Panc1 (cell line): ENCODE results near the gene ANKMY1. TPM values are rescaled to one million over a fixed set of nuclear protein-coding genes. Genes with fewer than 3 reads are reported as not detected.

Experiments used
- ATAC-seq: fragments of 200-7000 bp; cut with Tn5 transposase; 2 replicates; pipeline ENCODE4 v1.9.1; 2020; ENCODE audit warnings: mild to moderate bottlenecking, moderate library complexity
- BruUV-seq: library from RNA; stranded (reverse); fragments of 400-500 nt; replicated peaks from 2 replicates; lab custom pipeline; 2021; lab: Mats Ljungman, UMichigan
- CTCF ChIA-PET: fragments of 300-600 bp; sonication (Branson Sonifier 250); formaldehyde crosslinking; loops from one replicate; lab custom pipeline; 2022; ENCODE audit warnings: antibody characterized with exemption; lab: Charles Lee
- POLR2A ChIA-PET: fragments of 300-600 bp; sonication (Branson Sonifier 250); formaldehyde crosslinking; loops from one replicate; lab custom pipeline; 2022; ENCODE audit warnings: antibody characterized with exemption; lab: Charles Lee
- DNase-seq: peaks from one replicate; pipeline ENCODE4 v3.0.0-alpha.2; 2010; ENCODE audit warnings: low read depth, low spot score
- H3K27ac ChIP-seq: 2 replicates; pipeline ENCODE4 v1.5.1; 2011; ENCODE audit warnings: mild to moderate bottlenecking, low read length, inconsistent platforms
- H3K27me3 ChIP-seq: fragments of 200-500 bp; sonication (Bioruptor generic); 2 replicates; pipeline ENCODE4 v1.6.0; 2014; ENCODE audit warnings: low read length, inconsistent platforms; ENCODE audit not compliant: control insufficient read depth, insufficient read depth
- H3K36me3 ChIP-seq: fragments of 200-500 bp; sonication (Bioruptor generic); 2 replicates; pipeline ENCODE4 v1.5.1; 2014; ENCODE audit warnings: inconsistent platforms, mild to moderate bottlenecking, low read length, moderate library complexity; ENCODE audit not compliant: control insufficient read depth, insufficient read depth
- H3K4me1 ChIP-seq: 2 replicates; pipeline ENCODE4 v1.5.1; 2011; ENCODE audit warnings: inconsistent platforms, mild to moderate bottlenecking, low read length, moderate library complexity; ENCODE audit not compliant: control insufficient read depth, insufficient read depth
- H3K4me3 ChIP-seq, 2 experiments: 2 replicates each; pipeline ENCODE4 v1.5.1; 2011 to 2012; ENCODE audit warnings: low read depth in 2 of 2, low read length in 2 of 2, mild to moderate bottlenecking in 2 of 2, inconsistent platforms in 1 of 2, moderate library complexity in 1 of 2
- H3K9me3 ChIP-seq: fragments of 200-500 bp; sonication (Bioruptor generic); 2 replicates; pipeline ENCODE4 v1.5.1; 2014; ENCODE audit warnings: low read depth, mild to moderate bottlenecking, inconsistent platforms, low read length, moderate library complexity; ENCODE audit not compliant: control insufficient read depth, insufficient read depth
- CTCF ChIP-seq: fragments of 450-650 bp; IDR thresholded peaks from 2 replicates; pipeline ENCODE4 v1.5.1; 2017; ENCODE audit warnings: mild to moderate bottlenecking
- POLR2AphosphoS5 ChIP-seq: IDR thresholded peaks from 2 replicates; pipeline ENCODE4 v1.6.1; 2012; ENCODE audit warnings: mild to moderate bottlenecking, low read depth, low read length, moderate library complexity
- SIN3A ChIP-seq: IDR thresholded peaks from 2 replicates; pipeline ENCODE4 v1.6.1; 2012; ENCODE audit warnings: low read depth, mild to moderate bottlenecking, low read length, moderate library complexity, borderline replicate concordance; ENCODE audit not compliant: insufficient read depth
- TCF7L2 ChIP-seq: IDR thresholded peaks from 2 replicates; pipeline ENCODE4 v1.6.1; 2011; ENCODE audit warnings: mild to moderate bottlenecking, low read depth, low read length, inconsistent platforms
- in situ Hi-C: cut with HindIII; loops from 2 replicates; pipeline ENCODE4 v1.10.0; 2016; ENCODE audit warnings: low sequenced_read_pairs, low pct_unique_long_range_greater_than_20kb
- intact Hi-C: fragments of 100-400 bp; cut with micrococcal nuclease; formaldehyde crosslinking; loops from one replicate; pipeline ENCODE4 v1.10.0; 2022; ENCODE audit not compliant: unreplicated experiment
- total RNA-seq: library from RNA; stranded (reverse); gene quantifications from one replicate; pipeline ENCODE4 v1.2.1, GENCODE V29; 2021; ENCODE audit not compliant: unreplicated experiment
- TF ChIP-seq, protein P1 (sequence below), 2 experiments: IDR thresholded peaks; 2 replicates each; pipeline ENCODE4 v1.6.1; 2011 to 2012; ENCODE audit warnings: low read depth in 2 of 2, control low read depth in 1 of 2, low read length in 1 of 2, mild to moderate bottlenecking in 1 of 2, moderate library complexity in 1 of 2; ENCODE audit not compliant: insufficient read depth in 1 of 2

Gene ANKMY1
- total RNA-seq, 1 experiment from 2014 or later: 19.5 TPM

GRCh38 chr2:240442891-240443715 lies 114.7 kb downstream of the ANKMY1 start:
- no peaks in the 10 kb centered on the region for H3K9me3 ChIP-seq
- TF ChIP-seq SIN3A: no peak
- TF ChIP-seq TCF7L2: no peak
- TF ChIP-seq CTCF: no peak
- no peak for TF ChIP-seq POLR2AphosphoS5
- TF ChIP-seq, protein P1, sequence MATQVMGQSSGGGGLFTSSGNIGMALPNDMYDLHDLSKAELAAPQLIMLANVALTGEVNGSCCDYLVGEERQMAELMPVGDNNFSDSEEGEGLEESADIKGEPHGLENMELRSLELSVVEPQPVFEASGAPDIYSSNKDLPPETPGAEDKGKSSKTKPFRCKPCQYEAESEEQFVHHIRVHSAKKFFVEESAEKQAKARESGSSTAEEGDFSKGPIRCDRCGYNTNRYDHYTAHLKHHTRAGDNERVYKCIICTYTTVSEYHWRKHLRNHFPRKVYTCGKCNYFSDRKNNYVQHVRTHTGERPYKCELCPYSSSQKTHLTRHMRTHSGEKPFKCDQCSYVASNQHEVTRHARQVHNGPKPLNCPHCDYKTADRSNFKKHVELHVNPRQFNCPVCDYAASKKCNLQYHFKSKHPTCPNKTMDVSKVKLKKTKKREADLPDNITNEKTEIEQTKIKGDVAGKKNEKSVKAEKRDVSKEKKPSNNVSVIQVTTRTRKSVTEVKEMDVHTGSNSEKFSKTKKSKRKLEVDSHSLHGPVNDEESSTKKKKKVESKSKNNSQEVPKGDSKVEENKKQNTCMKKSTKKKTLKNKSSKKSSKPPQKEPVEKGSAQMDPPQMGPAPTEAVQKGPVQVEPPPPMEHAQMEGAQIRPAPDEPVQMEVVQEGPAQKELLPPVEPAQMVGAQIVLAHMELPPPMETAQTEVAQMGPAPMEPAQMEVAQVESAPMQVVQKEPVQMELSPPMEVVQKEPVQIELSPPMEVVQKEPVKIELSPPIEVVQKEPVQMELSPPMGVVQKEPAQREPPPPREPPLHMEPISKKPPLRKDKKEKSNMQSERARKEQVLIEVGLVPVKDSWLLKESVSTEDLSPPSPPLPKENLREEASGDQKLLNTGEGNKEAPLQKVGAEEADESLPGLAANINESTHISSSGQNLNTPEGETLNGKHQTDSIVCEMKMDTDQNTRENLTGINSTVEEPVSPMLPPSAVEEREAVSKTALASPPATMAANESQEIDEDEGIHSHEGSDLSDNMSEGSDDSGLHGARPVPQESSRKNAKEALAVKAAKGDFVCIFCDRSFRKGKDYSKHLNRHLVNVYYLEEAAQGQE (IDR thresholded peaks at IDR 0.05; ENCODE audit: insufficient read depth in 1 of 2, low read depth in 2 of 2, low read length in 1 of 2): no peak
- ATAC-seq (no peak), DNase-seq (no peak)
- H3K36me3 ChIP-seq: no peaks in the 10 kb centered on the region
- in situ Hi-C loops: no loop called here
- H3K27me3 ChIP-seq: no peaks in the 10 kb centered on the region
- no peak overlapping the region for H3K27ac ChIP-seq
- ChIA-PET POLR2A (no interaction called here), CTCF (no interaction called here)
- no TSS peak for BruUV-seq
- no peak overlapping the region for H3K4me3 ChIP-seq
- intact Hi-C loops: no loop called here
- no peaks in the 10 kb centered on the region; the same call in 1 of the 2 replicates for H3K4me1 ChIP-seq

GRCh38 chr2:240441993-240442411 lies 115.8 kb downstream of the ANKMY1 start:
- ChIA-PET CTCF (interaction anchor here (0.6 kb wide), 1 partner anchor 291 kb away, joined by 4 read pairs; no protein-coding TSS in a partner anchor), POLR2A (interaction anchor here (0.6 kb wide), 1 partner anchor 43 kb away, joined by 3 read pairs; no protein-coding TSS in a partner anchor)
- BruUV-seq: no TSS peak
- Histone ChIP-seq H3K36me3 (no peaks in the 10 kb centered on the region), H3K27me3 (no peaks in the 10 kb centered on the region), H3K27ac (no peak overlapping the region), H3K4me1 (peaks cover 2% of the 10 kb centered on the region; the same call in 1 of the 2 replicates), H3K4me3 (no peak overlapping the region), H3K9me3 (no peaks in the 10 kb centered on the region)
- in situ Hi-C loops: no loop called here
- DNase-seq (no peak), ATAC-seq (no peak)
- intact Hi-C loops: no loop called here
- TF ChIP-seq, protein P1 (IDR thresholded peaks at IDR 0.05; ENCODE audit: insufficient read depth in 1 of 2, low read depth in 2 of 2, low read length in 1 of 2): no peak
- TF ChIP-seq SIN3A (no peak), TCF7L2 (no peak), CTCF (no peak), POLR2AphosphoS5 (no peak)
